Measurements from ENCODE around the gene CD48.

CD48 gene

GRCh38 chr1:160631983-160632625, 79.5 kb downstream of the CD48 start:
- DNase-seq (ENCODE audit: low read depth), result no peak

GRCh38 chr1:160630523-160631451, 80.8 kb downstream of the CD48 start:
- DNase-seq (ENCODE audit: low read depth), result no peak

GRCh38 chr1:160629286-160630210, 82.1 kb downstream of the CD48 start:
- DNase-seq (ENCODE audit: low read depth), result peak; percentile 59

DNA sequence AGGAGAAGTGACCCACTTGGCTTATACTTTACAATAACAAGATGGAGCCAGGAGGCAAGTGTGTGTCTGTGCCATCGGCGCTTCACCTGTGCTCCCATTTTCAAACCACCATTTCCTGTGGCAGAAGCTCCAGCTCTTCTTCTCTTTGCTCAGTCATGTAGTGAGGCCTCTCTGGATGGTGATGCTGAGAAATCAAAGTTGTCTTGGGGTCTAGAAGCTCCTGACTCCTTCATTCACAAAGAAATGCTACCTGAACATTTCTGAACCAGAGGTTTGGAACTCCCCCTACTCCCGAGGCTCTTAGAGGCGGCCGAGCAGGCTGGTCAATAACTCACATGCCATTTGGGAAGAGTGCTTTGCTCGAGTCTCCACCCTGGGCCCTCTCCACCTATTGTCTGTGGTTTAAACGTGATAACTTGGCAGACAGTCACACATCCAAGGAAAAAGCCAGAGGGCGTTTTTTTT, 82.8 kb downstream of the CD48 start:
- no peak for DNase-seq (ENCODE audit: low read depth)

All from activated T-helper 1 cell treated with Interleukin-2 at 50 U/mL for 16 hours (primary cell).